HEK293 (cell line): ENCODE data around the gene FSHR.

ENCODE experiments used
- CTCF ChIA-PET: fragments of 350-600 bp; formaldehyde crosslinking; extraction: SDS; loops from one replicate; lab custom pipeline; 2021; ENCODE audit warnings: antibody characterized with exemption; lab: Yijun Ruan, JAX
- POLR2A ChIA-PET: fragments of 300-600 bp; formaldehyde crosslinking; extraction: SDS; loops from one replicate; lab custom pipeline; 2020; ENCODE audit warnings: antibody characterized with exemption, inconsistent platforms; lab: Yijun Ruan, JAX
- H3K27ac ChIP-seq: fragments of 200-500 bp; sonication (Bioruptor generic); 2 replicates; pipeline ENCODE4 v1.5.1; 2014; ENCODE audit warnings: low read depth, low read length, control low read depth, inconsistent platforms; ENCODE audit errors: extremely low read depth
- H3K36me3 ChIP-seq, 2 experiments: fragments of 200-500 bp in 1 of 2; sonication (Bioruptor generic) in 1 of 2; 1 replicate in 1 of 2; 2 replicates in 1 of 2; pipeline ENCODE4 v1.5.1; 2014 to 2017; ENCODE audit warnings: inconsistent platforms in 2 of 2, low read length in 2 of 2; ENCODE audit not compliant: control insufficient read depth in 2 of 2, insufficient read depth in 1 of 2
- H3K4me1 ChIP-seq: fragments of 200-500 bp; sonication (Bioruptor generic); 2 replicates; pipeline ENCODE4 v1.5.1; 2014; ENCODE audit warnings: mild to moderate bottlenecking, low read length, inconsistent platforms; ENCODE audit not compliant: control insufficient read depth, insufficient read depth
- H3K4me3 ChIP-seq: 2 replicates; pipeline ENCODE4 v1.5.1; 2011; ENCODE audit warnings: low read depth, mild to moderate bottlenecking, control low read depth, low read length, moderate library complexity
- H3K9me3 ChIP-seq: fragments of 200-500 bp; sonication (Bioruptor generic); 2 replicates; pipeline ENCODE4 v1.5.1; 2014; ENCODE audit warnings: low read depth, low read length, inconsistent platforms; ENCODE audit not compliant: control insufficient read depth, insufficient read depth
- EGR2 ChIP-seq: fragments of 450-650 bp; formaldehyde crosslinking; IDR thresholded peaks from 2 replicates; pipeline ENCODE4 v1.5.1; 2016; ENCODE audit warnings: low read depth, missing biosample characterization, missing genetic modification characterization
- HIC1 ChIP-seq: fragments of 450-650 bp; formaldehyde crosslinking; IDR thresholded peaks from 2 replicates; pipeline ENCODE4 v1.5.1; 2016; ENCODE audit warnings: missing biosample characterization, missing genetic modification characterization
- KLF10 ChIP-seq: fragments of 450-650 bp; IDR thresholded peaks from 2 replicates; pipeline ENCODE4 v1.5.1; 2018; ENCODE audit warnings: missing biosample characterization, mild to moderate bottlenecking, missing genetic modification characterization
- KLF16 ChIP-seq: fragments of 450-650 bp; formaldehyde crosslinking; IDR thresholded peaks from 2 replicates; pipeline ENCODE4 v1.5.1; 2017; ENCODE audit warnings: missing biosample characterization, missing genetic modification characterization
- KLF9 ChIP-seq: fragments of 450-650 bp; formaldehyde crosslinking; IDR thresholded peaks from 2 replicates; pipeline ENCODE4 v1.5.1; 2016; ENCODE audit warnings: missing biosample characterization, missing genetic modification characterization, low read depth
- PRDM1 ChIP-seq: fragments of 450-650 bp; formaldehyde crosslinking; IDR thresholded peaks from 2 replicates; pipeline ENCODE4; 2016; ENCODE audit warnings: missing biosample characterization, missing genetic modification characterization
- WT1 ChIP-seq: fragments of 450-650 bp; formaldehyde crosslinking; IDR thresholded peaks from 2 replicates; pipeline ENCODE4 v1.5.1; 2016; ENCODE audit warnings: missing biosample characterization, missing genetic modification characterization
- YY1 ChIP-seq: fragments of 450-650 bp; formaldehyde crosslinking; IDR thresholded peaks from 2 replicates; pipeline ENCODE4 v1.5.1; 2018; ENCODE audit warnings: missing biosample characterization, missing genetic modification characterization
- ZFP37 ChIP-seq: fragments of 450-650 bp; formaldehyde crosslinking; IDR thresholded peaks from 2 replicates; pipeline ENCODE4 v1.5.1; 2016; ENCODE audit warnings: missing biosample characterization, missing genetic modification characterization
- ZNF132 ChIP-seq: fragments of 450-650 bp; formaldehyde crosslinking; IDR thresholded peaks from 2 replicates; pipeline ENCODE4 v1.5.1; 2017; ENCODE audit warnings: missing biosample characterization, missing genetic modification characterization, borderline replicate concordance
- ZNF391 ChIP-seq: fragments of 450-650 bp; formaldehyde crosslinking; IDR thresholded peaks from 2 replicates; pipeline ENCODE4 v1.5.1; 2016; ENCODE audit warnings: low read depth, missing biosample characterization, missing genetic modification characterization, borderline replicate concordance
- ZNF394 ChIP-seq: fragments of 450-650 bp; formaldehyde crosslinking; IDR thresholded peaks from 2 replicates; pipeline ENCODE4 v1.5.1; 2016; ENCODE audit warnings: missing biosample characterization, missing genetic modification characterization, mild to moderate bottlenecking, moderate library complexity, borderline replicate concordance
- ZNF449 ChIP-seq: fragments of 450-650 bp; formaldehyde crosslinking; IDR thresholded peaks from 2 replicates; pipeline ENCODE4 v1.5.1; 2017; ENCODE audit warnings: missing biosample characterization, mild to moderate bottlenecking, missing genetic modification characterization, moderate library complexity
- ZNF530 ChIP-seq: fragments of 450-650 bp; formaldehyde crosslinking; IDR thresholded peaks from 2 replicates; pipeline ENCODE4 v1.5.1; 2016; ENCODE audit warnings: low read depth, missing biosample characterization, missing genetic modification characterization
- ZNF549 ChIP-seq: fragments of 450-650 bp; IDR thresholded peaks from 2 replicates; pipeline ENCODE4 v1.5.1; 2018; ENCODE audit warnings: missing biosample characterization, missing genetic modification characterization, mild to moderate bottlenecking, inconsistent platforms, moderate library complexity
- ZNF560 ChIP-seq: fragments of 450-650 bp; formaldehyde crosslinking; IDR thresholded peaks from 2 replicates; pipeline ENCODE4 v1.5.1; 2017; ENCODE audit warnings: missing biosample characterization, missing genetic modification characterization, borderline replicate concordance
- ZNF580 ChIP-seq: fragments of 450-650 bp; formaldehyde crosslinking; IDR thresholded peaks from 2 replicates; pipeline ENCODE4 v1.5.1; 2016; ENCODE audit warnings: missing biosample characterization, missing genetic modification characterization
- ZNF585B ChIP-seq: fragments of 450-650 bp; formaldehyde crosslinking; IDR thresholded peaks from 2 replicates; pipeline ENCODE4 v1.5.1; 2016; ENCODE audit warnings: missing biosample characterization, missing genetic modification characterization
- ZNF600 ChIP-seq: fragments of 450-650 bp; formaldehyde crosslinking; IDR thresholded peaks from 2 replicates; pipeline ENCODE4 v1.5.1; 2016; ENCODE audit warnings: missing biosample characterization, missing genetic modification characterization
- ZNF623 ChIP-seq: fragments of 450-650 bp; formaldehyde crosslinking; IDR thresholded peaks from 2 replicates; pipeline ENCODE4 v1.5.1; 2016; ENCODE audit warnings: missing biosample characterization, missing genetic modification characterization
- ZNF658 ChIP-seq: fragments of 450-650 bp; formaldehyde crosslinking; IDR thresholded peaks from 2 replicates; pipeline ENCODE4; 2016; ENCODE audit warnings: missing biosample characterization, missing genetic modification characterization
- ZNF677 ChIP-seq: fragments of 450-650 bp; IDR thresholded peaks from 2 replicates; pipeline ENCODE4 v1.5.0; 2018; ENCODE audit warnings: missing biosample characterization, mild to moderate bottlenecking, missing genetic modification characterization, moderate library complexity
- ZNF701 ChIP-seq: fragments of 450-650 bp; formaldehyde crosslinking; IDR thresholded peaks from 2 replicates; pipeline ENCODE4 v1.5.1; 2016; ENCODE audit warnings: missing biosample characterization, missing genetic modification characterization
- ZNF768 ChIP-seq: fragments of 450-650 bp; formaldehyde crosslinking; IDR thresholded peaks from 2 replicates; pipeline ENCODE4 v1.5.1; 2018; ENCODE audit warnings: missing biosample characterization, mild to moderate bottlenecking, missing genetic modification characterization
- ZNF785 ChIP-seq: fragments of 450-650 bp; formaldehyde crosslinking; IDR thresholded peaks from 2 replicates; pipeline ENCODE4 v1.5.1; 2016; ENCODE audit warnings: missing biosample characterization, missing genetic modification characterization
- ZNF792 ChIP-seq: fragments of 450-650 bp; formaldehyde crosslinking; IDR thresholded peaks from 2 replicates; pipeline ENCODE4 v1.5.1; 2016; ENCODE audit warnings: missing biosample characterization, missing genetic modification characterization
- ZNF830 ChIP-seq: fragments of 450-650 bp; IDR thresholded peaks from 2 replicates; pipeline ENCODE4 v1.5.0; 2018; ENCODE audit warnings: missing biosample characterization, missing genetic modification characterization, low read depth, mild to moderate bottlenecking, moderate library complexity
- ZNF837 ChIP-seq: fragments of 450-650 bp; formaldehyde crosslinking; IDR thresholded peaks from 2 replicates; pipeline ENCODE4 v1.5.1; 2016; ENCODE audit warnings: missing biosample characterization, missing genetic modification characterization
- ZSCAN4 ChIP-seq: fragments of 450-650 bp; formaldehyde crosslinking; IDR thresholded peaks from 2 replicates; pipeline ENCODE4 v1.5.1; 2017; ENCODE audit warnings: missing biosample characterization, missing genetic modification characterization
- ZSCAN5A ChIP-seq: fragments of 450-650 bp; formaldehyde crosslinking; IDR thresholded peaks from 2 replicates; pipeline ENCODE4 v1.5.1; 2016; ENCODE audit warnings: missing biosample characterization, missing genetic modification characterization

Gene FSHR

GRCh38 chr2:49042488-49042887 is 111.8 kb downstream of the FSHR start:
- no peaks in the 10 kb centered on the region for H3K36me3 ChIP-seq
- no peak overlapping the region for H3K4me3 ChIP-seq
- ChIA-PET CTCF (no interaction called here), POLR2A (no interaction called here)
- H3K4me1 ChIP-seq, result no peaks in the 10 kb centered on the region
- H3K9me3 ChIP-seq, result no peaks in the 10 kb centered on the region
- no peak overlapping the region for H3K27ac ChIP-seq
- TF ChIP-seq ZSCAN5A (tag by site-specific recombination), result no peak
- no peak for TF ChIP-seq KLF10
- no peak for TF ChIP-seq PRDM1
- no peak for TF ChIP-seq EGR2 (tag by site-specific recombination)
- no peak for TF ChIP-seq ZNF677
- no peak for TF ChIP-seq ZNF623 (tag by site-specific recombination)
- no peak for TF ChIP-seq WT1
- TF ChIP-seq ZNF449, result no peak
- TF ChIP-seq ZNF785 (tag by site-specific recombination), result no peak
- no peak for TF ChIP-seq KLF16 (tag by site-specific recombination)
- TF ChIP-seq, all 188 proteins: peak for 0

GRCh38 chr2:49041061-49041460 is 113.3 kb downstream of the FSHR start:
- no peak overlapping the region for H3K4me3 ChIP-seq
- H3K9me3 ChIP-seq, result no peaks in the 10 kb centered on the region
- no peaks in the 10 kb centered on the region for H3K36me3 ChIP-seq
- H3K4me1 ChIP-seq, result no peaks in the 10 kb centered on the region
- H3K27ac ChIP-seq, result no peak overlapping the region
- TF ChIP-seq ZNF830 (tag by site-specific recombination), result no peak
- no peak for TF ChIP-seq ZNF768 (tag by site-specific recombination)
- TF ChIP-seq ZNF837 (tag by site-specific recombination), result no peak
- no peak for TF ChIP-seq ZNF792 (tag by site-specific recombination)
- TF ChIP-seq ZNF560, result no peak
- TF ChIP-seq YY1 (tag by site-specific recombination), result no peak
- TF ChIP-seq KLF9 (tag by site-specific recombination), result no peak
- TF ChIP-seq ZFP37, result no peak
- no peak for TF ChIP-seq ZNF585B (tag by site-specific recombination)
- TF ChIP-seq ZNF658, result no peak
- no peak for TF ChIP-seq ZNF701 (tag by site-specific recombination)
- TF ChIP-seq ZNF394, result no peak
- TF ChIP-seq ZNF580 (tag by site-specific recombination), result no peak
- no peak for TF ChIP-seq ZNF391
- ChIA-PET CTCF (no interaction called here), POLR2A (no interaction called here)

GRCh38 chr2:49037197-49037596 is 117.1 kb downstream of the FSHR start:
- Histone ChIP-seq H3K4me3 (no peak overlapping the region), H3K27ac (no peak overlapping the region), H3K36me3 (no peaks in the 10 kb centered on the region), H3K9me3 (no peaks in the 10 kb centered on the region), H3K4me1 (no peaks in the 10 kb centered on the region)
- ChIA-PET CTCF (no interaction called here), POLR2A (no interaction called here)
- TF ChIP-seq ZSCAN4 (tag by site-specific recombination) (no peak), ZNF600 (tag by site-specific recombination) (no peak), HIC1 (tag by site-specific recombination) (no peak), ZNF132 (no peak), ZNF549 (tag by site-specific recombination) (no peak), ZNF530 (tag by site-specific recombination) (no peak)
